Fibroblast of the aortic adventitia (primary cell): ENCODE data around the gene PFKFB1. TPM values are rescaled to one million over a fixed set of nuclear protein-coding genes. Genes with fewer than 3 reads are reported as not detected.
"Not testable (repeated sequence)": the region's sequence is repeated elsewhere in the genome, so short reads cannot be mapped to it uniquely, and the experiment has no call there.

ENCODE experiments used
- DNase-seq: peaks from one replicate; pipeline ENCODE4 v3.0.0-alpha.2; 2010; ENCODE audit warnings: low read depth
- H3K4me3 ChIP-seq: 2 replicates; pipeline ENCODE4 v1.5.1; 2011; ENCODE audit warnings: low read depth, mild to moderate bottlenecking, control low read depth, low read length, moderate library complexity
- total RNA-seq: library from RNA; depleted of rRNA; stranded (reverse); fragments of >200 nt; gene quantifications from 2 replicates; pipeline ENCODE4 v1.2.3, GENCODE V29; 2012; ENCODE audit warnings: low replicate concordance
- TF ChIP-seq, protein P1 (sequence below): IDR thresholded peaks from 2 replicates; pipeline ENCODE4 v1.5.1; 2011; ENCODE audit warnings: mild to moderate bottlenecking, low read length, control low read depth, inconsistent platforms; ENCODE audit not compliant: insufficient read depth

The PFKFB1 gene
- total RNA-seq, 1 donor = 0.09 TPM

GRCh38 chrX:54994668-54995351 lies 822 bp upstream of the PFKFB1 start:
- H3K4me3 ChIP-seq = no peak overlapping the region
- TF ChIP-seq, protein P1, sequence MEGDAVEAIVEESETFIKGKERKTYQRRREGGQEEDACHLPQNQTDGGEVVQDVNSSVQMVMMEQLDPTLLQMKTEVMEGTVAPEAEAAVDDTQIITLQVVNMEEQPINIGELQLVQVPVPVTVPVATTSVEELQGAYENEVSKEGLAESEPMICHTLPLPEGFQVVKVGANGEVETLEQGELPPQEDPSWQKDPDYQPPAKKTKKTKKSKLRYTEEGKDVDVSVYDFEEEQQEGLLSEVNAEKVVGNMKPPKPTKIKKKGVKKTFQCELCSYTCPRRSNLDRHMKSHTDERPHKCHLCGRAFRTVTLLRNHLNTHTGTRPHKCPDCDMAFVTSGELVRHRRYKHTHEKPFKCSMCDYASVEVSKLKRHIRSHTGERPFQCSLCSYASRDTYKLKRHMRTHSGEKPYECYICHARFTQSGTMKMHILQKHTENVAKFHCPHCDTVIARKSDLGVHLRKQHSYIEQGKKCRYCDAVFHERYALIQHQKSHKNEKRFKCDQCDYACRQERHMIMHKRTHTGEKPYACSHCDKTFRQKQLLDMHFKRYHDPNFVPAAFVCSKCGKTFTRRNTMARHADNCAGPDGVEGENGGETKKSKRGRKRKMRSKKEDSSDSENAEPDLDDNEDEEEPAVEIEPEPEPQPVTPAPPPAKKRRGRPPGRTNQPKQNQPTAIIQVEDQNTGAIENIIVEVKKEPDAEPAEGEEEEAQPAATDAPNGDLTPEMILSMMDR = no peak
- no peak for DNase-seq

- TF ChIP-seq, protein P1 = no peak
- DNase-seq = no peak
- H3K4me3 ChIP-seq = no peak overlapping the region
These were observed 921 bp downstream of the PFKFB1 start for GRCh38 chrX:54992911-54993622.

GRCh38 chrX:54991706-54992105 lies 2.3 kb downstream of the PFKFB1 start:
- no peak overlapping the region for H3K4me3 ChIP-seq
- DNase-seq = no peak
- TF ChIP-seq, protein P1 = no peak

DNA sequence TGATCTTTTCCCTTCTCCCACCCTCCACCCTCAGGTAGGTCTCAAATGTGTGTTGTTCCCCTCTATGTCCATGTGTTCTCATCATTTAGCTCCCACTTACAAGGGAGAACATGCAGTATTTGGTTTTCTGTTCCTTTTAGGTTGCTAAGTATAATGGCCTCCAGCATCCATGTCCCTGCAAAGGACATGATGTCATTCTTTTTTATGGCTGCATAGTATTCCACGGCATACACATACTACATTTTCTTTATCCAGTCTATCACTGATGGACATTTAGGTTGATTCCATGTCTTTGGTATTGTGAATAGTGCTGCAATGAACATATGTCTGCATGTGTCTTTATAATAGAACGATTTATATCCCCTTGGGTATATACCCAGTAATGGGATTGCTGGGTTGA lies 10.7 kb downstream of the PFKFB1 start:
- H3K4me3 ChIP-seq, DNase-seq: not testable (repeated sequence)

DNA sequence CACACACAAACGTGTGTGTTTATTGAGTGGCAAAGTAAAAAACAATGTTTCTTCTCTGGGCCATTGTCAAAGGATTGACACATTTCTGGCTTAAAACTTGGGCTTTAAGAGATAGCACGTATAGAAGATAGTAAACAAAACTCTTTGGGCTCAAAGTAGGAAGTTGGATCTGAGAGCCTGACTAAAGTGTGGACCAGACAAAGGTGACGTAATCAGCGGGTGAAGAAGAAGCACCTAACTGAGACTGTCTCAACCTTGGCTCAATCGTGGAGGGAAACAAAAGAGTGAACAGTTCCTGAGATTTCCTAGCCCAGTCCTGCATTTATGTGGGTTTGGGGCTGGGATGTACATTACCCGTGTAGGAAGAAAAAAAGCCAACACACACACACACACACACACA lies 13.7 kb downstream of the PFKFB1 start:
- TF ChIP-seq, protein P1 = no peak
- DNase-seq = no peak
- H3K4me3 ChIP-seq = no peak overlapping the region

DNA sequence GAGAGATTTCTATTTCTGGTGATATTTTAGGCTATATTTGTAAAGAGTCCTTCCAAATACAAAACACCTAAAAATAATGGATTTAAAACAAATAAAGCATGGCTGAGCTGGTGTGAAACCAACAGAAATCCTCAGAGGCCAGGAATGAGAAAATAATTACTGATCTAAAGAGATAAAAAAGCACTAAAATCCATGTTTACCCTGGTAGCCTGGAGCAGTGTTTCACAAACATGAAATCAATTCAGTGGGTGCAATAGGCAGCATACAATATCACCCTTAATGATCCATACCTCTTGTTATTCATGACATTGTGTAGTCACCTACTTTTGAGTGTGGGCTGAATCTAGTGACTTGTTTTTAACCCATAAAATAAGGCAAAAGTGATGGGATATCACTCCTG lies 14.6 kb downstream of the PFKFB1 start:
- DNase-seq = no peak
- TF ChIP-seq, protein P1 = no peak
- H3K4me3 ChIP-seq = no peak overlapping the region

DNA sequence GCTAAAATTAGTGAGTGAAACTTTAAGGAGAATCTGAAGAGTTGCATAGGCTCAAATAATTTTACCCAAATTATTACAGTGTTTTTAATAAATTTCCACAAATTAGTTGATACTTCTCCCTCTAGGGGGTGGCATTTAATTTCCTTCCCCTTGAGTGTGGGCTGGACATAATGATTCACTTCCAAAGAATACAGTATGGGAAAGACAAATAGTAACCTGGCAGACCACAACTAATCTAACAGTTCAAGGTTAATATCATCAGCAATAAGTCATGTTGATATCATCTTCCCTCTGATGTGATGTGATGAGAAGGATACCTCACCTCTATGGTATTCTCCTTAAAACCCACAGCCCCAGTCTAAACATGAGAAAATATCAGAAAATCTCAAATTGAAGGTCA lies 15.5 kb downstream of the PFKFB1 start:
- no peak overlapping the region for H3K4me3 ChIP-seq
- no peak for DNase-seq
- TF ChIP-seq, protein P1 = no peak
